Panc1 (cell line): ENCODE data around the gene FKBP10. TPM values are rescaled to one million over a fixed set of nuclear protein-coding genes. Genes with fewer than 3 reads are reported as not detected.

Source experiments
- ATAC-seq: fragments of 200-7000 bp; cut with Tn5 transposase; 2 replicates; pipeline ENCODE4 v1.9.1; 2020; ENCODE audit warnings: mild to moderate bottlenecking, moderate library complexity
- BruUV-seq: library from RNA; stranded (reverse); fragments of 400-500 nt; replicated peaks from 2 replicates; lab custom pipeline; 2021; lab: Mats Ljungman, UMichigan
- CTCF ChIA-PET: fragments of 300-600 bp; sonication (Branson Sonifier 250); formaldehyde crosslinking; loops from one replicate; lab custom pipeline; 2022; ENCODE audit warnings: antibody characterized with exemption; lab: Charles Lee
- POLR2A ChIA-PET: fragments of 300-600 bp; sonication (Branson Sonifier 250); formaldehyde crosslinking; loops from one replicate; lab custom pipeline; 2022; ENCODE audit warnings: antibody characterized with exemption; lab: Charles Lee
- DNase-seq: peaks from one replicate; pipeline ENCODE4 v3.0.0-alpha.2; 2010; ENCODE audit warnings: low read depth, low spot score
- H3K27ac ChIP-seq: 2 replicates; pipeline ENCODE4 v1.5.1; 2011; ENCODE audit warnings: mild to moderate bottlenecking, low read length, inconsistent platforms
- H3K27me3 ChIP-seq: fragments of 200-500 bp; sonication (Bioruptor generic); 2 replicates; pipeline ENCODE4 v1.6.0; 2014; ENCODE audit warnings: low read length, inconsistent platforms; ENCODE audit not compliant: control insufficient read depth, insufficient read depth
- H3K36me3 ChIP-seq: fragments of 200-500 bp; sonication (Bioruptor generic); 2 replicates; pipeline ENCODE4 v1.5.1; 2014; ENCODE audit warnings: inconsistent platforms, mild to moderate bottlenecking, low read length, moderate library complexity; ENCODE audit not compliant: control insufficient read depth, insufficient read depth
- H3K4me1 ChIP-seq: 2 replicates; pipeline ENCODE4 v1.5.1; 2011; ENCODE audit warnings: inconsistent platforms, mild to moderate bottlenecking, low read length, moderate library complexity; ENCODE audit not compliant: control insufficient read depth, insufficient read depth
- H3K4me3 ChIP-seq, 2 experiments: 2 replicates each; pipeline ENCODE4 v1.5.1; 2011 to 2012; ENCODE audit warnings: low read depth in 2 of 2, low read length in 2 of 2, mild to moderate bottlenecking in 2 of 2, inconsistent platforms in 1 of 2, moderate library complexity in 1 of 2
- H3K9me3 ChIP-seq: fragments of 200-500 bp; sonication (Bioruptor generic); 2 replicates; pipeline ENCODE4 v1.5.1; 2014; ENCODE audit warnings: low read depth, mild to moderate bottlenecking, inconsistent platforms, low read length, moderate library complexity; ENCODE audit not compliant: control insufficient read depth, insufficient read depth
- CTCF ChIP-seq: fragments of 450-650 bp; IDR thresholded peaks from 2 replicates; pipeline ENCODE4 v1.5.1; 2017; ENCODE audit warnings: mild to moderate bottlenecking
- POLR2AphosphoS5 ChIP-seq: IDR thresholded peaks from 2 replicates; pipeline ENCODE4 v1.6.1; 2012; ENCODE audit warnings: mild to moderate bottlenecking, low read depth, low read length, moderate library complexity
- REST ChIP-seq, 2 experiments: IDR thresholded peaks; 2 replicates each; pipeline ENCODE4 v1.6.1; 2011 to 2012; ENCODE audit warnings: low read depth in 2 of 2, control low read depth in 1 of 2, low read length in 1 of 2, mild to moderate bottlenecking in 1 of 2, moderate library complexity in 1 of 2; ENCODE audit not compliant: insufficient read depth in 1 of 2
- SIN3A ChIP-seq: IDR thresholded peaks from 2 replicates; pipeline ENCODE4 v1.6.1; 2012; ENCODE audit warnings: low read depth, mild to moderate bottlenecking, low read length, moderate library complexity, borderline replicate concordance; ENCODE audit not compliant: insufficient read depth
- TCF7L2 ChIP-seq: IDR thresholded peaks from 2 replicates; pipeline ENCODE4 v1.6.1; 2011; ENCODE audit warnings: mild to moderate bottlenecking, low read depth, low read length, inconsistent platforms
- in situ Hi-C: cut with HindIII; loops from 2 replicates; pipeline ENCODE4 v1.10.0; 2016; ENCODE audit warnings: low sequenced_read_pairs, low pct_unique_long_range_greater_than_20kb
- intact Hi-C: fragments of 100-400 bp; cut with micrococcal nuclease; formaldehyde crosslinking; loops from one replicate; pipeline ENCODE4 v1.10.0; 2022; ENCODE audit not compliant: unreplicated experiment
- total RNA-seq: library from RNA; stranded (reverse); gene quantifications from one replicate; pipeline ENCODE4 v1.2.1, GENCODE V29; 2021; ENCODE audit not compliant: unreplicated experiment

Gene FKBP10
- total RNA-seq, 1 experiment from 2014 or later: 190 TPM

- DNase-seq (no peak), ATAC-seq (no peak)
- peaks cover 52% of the 10 kb centered on the region for H3K4me1 ChIP-seq
- no peaks in the 10 kb centered on the region for H3K9me3 ChIP-seq
- peak overlapping the region; percentile 25; the same call in 1 of the 2 replicates for H3K27ac ChIP-seq
- intact Hi-C loops: no loop called here
- no TSS peak for BruUV-seq
- TF ChIP-seq SIN3A (no peak), TCF7L2 (no peak), CTCF (no peak), REST (IDR thresholded peaks at IDR 0.05; ENCODE audit: insufficient read depth in 1 of 2, low read depth in 2 of 2, low read length in 1 of 2) (no peak), POLR2AphosphoS5 (no peak)
- H3K27me3 ChIP-seq: no peaks in the 10 kb centered on the region
- in situ Hi-C loops: no loop called here
- H3K4me3 ChIP-seq: no peak overlapping the region
- ChIA-PET CTCF (interaction anchor here (0.7 to 0.8 kb wide), 2 partner anchors 11 to 57 kb away, joined by 7 to 8 read pairs; partner anchors contain the start of gene JUP), POLR2A (interaction anchor here (0.6 kb wide), 1 partner anchor 49 kb away, joined by 6 read pairs; no protein-coding TSS in a partner anchor)
- H3K36me3 ChIP-seq: no peaks in the 10 kb centered on the region
Measured at GRCh38 chr17:41797377-41797776, 15.4 kb upstream of the FKBP10 start.

GRCh38 chr17:41799366-41799765 is 13.4 kb upstream of the FKBP10 start:
- Histone ChIP-seq H3K27ac (peak overlapping the region; percentile 21; the same call in 1 of the 2 replicates), H3K9me3 (no peaks in the 10 kb centered on the region), H3K27me3 (no peaks in the 10 kb centered on the region), H3K4me3 (no peak overlapping the region), H3K4me1 (peaks cover 39% of the 10 kb centered on the region), H3K36me3 (no peaks in the 10 kb centered on the region)
- intact Hi-C loops: no loop called here
- no TSS peak for BruUV-seq
- POLR2A ChIA-PET: interaction anchor here (0.6 kb wide), 1 partner anchor 321 kb away, joined by 8 read pairs; no protein-coding TSS in a partner anchor
- TF ChIP-seq TCF7L2 (no peak), CTCF (no peak), REST (IDR thresholded peaks at IDR 0.05; ENCODE audit: insufficient read depth in 1 of 2, low read depth in 2 of 2, low read length in 1 of 2) (no peak), SIN3A (no peak), POLR2AphosphoS5 (no peak)
- CTCF ChIA-PET: interaction anchor here (0.6 to 2.2 kb wide), 4 partner anchors 13 to 1600 kb away, joined by 4 to 9 read pairs (median 5); partner anchors contain the start of gene JUP
- in situ Hi-C loops: no loop called here
- ATAC-seq: no peak
- no peak for DNase-seq
